GM12878 (cell line): Measurements from ENCODE around the gene COPE.

Source experiments
- CEBPB ChIP-seq, 2 experiments: fragments of 150-350 bp in 1 of 2; IDR thresholded peaks; 2 replicates each; pipeline ENCODE4 v1.6.1; 2012 to 2014; ENCODE audit warnings: low read depth in 2 of 2, low read length in 2 of 2, borderline replicate concordance in 1 of 2, inconsistent platforms in 1 of 2
- CTCF ChIP-seq, 3 experiments: IDR thresholded peaks in 2 of 3; conservative IDR thresholded peaks in 1 of 3; 2 replicates each; pipeline ENCODE4 v1.5.1; 2011; ENCODE audit warnings: low read depth in 3 of 3, low read length in 3 of 3, mild to moderate bottlenecking in 3 of 3, control low read depth in 2 of 3, moderate library complexity in 2 of 3, inconsistent platforms in 1 of 3, mixed read lengths in 1 of 3; ENCODE audit not compliant: control insufficient read depth in 2 of 3, insufficient read depth in 1 of 3; ENCODE audit errors: extremely low read depth in 1 of 3
- JUND ChIP-seq: IDR thresholded peaks from 2 replicates; pipeline ENCODE4 v1.6.1; 2012; ENCODE audit warnings: low read depth, mild to moderate bottlenecking, low read length, improper control_type of control experiment, moderate library complexity
- KDM1A ChIP-seq: fragments of 200-600 bp; sonication (generic); IDR thresholded peaks from 2 replicates; pipeline ENCODE4 v1.6.1; 2016; ENCODE audit warnings: borderline replicate concordance
- POLR2A ChIP-seq: IDR thresholded peaks from 2 replicates; pipeline ENCODE4 v1.6.1; 2011; ENCODE audit warnings: low read depth, mild to moderate bottlenecking, low read length
- ZNF24 ChIP-seq: fragments of 450-650 bp; IDR thresholded peaks from 2 replicates; pipeline ENCODE4 v1.6.1; 2017; ENCODE audit warnings: antibody characterized with exemption, mild to moderate bottlenecking
- ZNF384 ChIP-seq: IDR thresholded peaks from 2 replicates; pipeline ENCODE4 v1.6.1; 2012; ENCODE audit warnings: low read depth, mild to moderate bottlenecking, low read length, improper control_type of control experiment, borderline replicate concordance
- TF ChIP-seq, protein P1 (sequence below): IDR thresholded peaks from 2 replicates; pipeline ENCODE4 v1.6.1; 2011; ENCODE audit warnings: low read depth, low read length, improper control_type of control experiment, borderline replicate concordance
- TF ChIP-seq, protein P2 (sequence below): IDR thresholded peaks from 2 replicates; pipeline ENCODE4 v1.6.1; 2011; ENCODE audit warnings: low read depth, mild to moderate bottlenecking, low read length, moderate library complexity, borderline replicate concordance; ENCODE audit errors: extremely low read depth
- TF ChIP-seq, protein P3 (sequence below): IDR thresholded peaks from 2 replicates; pipeline ENCODE4 v1.6.1; 2012; ENCODE audit warnings: low read depth, low read length, improper control_type of control experiment
- TF ChIP-seq, protein P4 (sequence below): IDR thresholded peaks from 2 replicates; pipeline ENCODE4 v1.6.1; 2012; ENCODE audit warnings: mild to moderate bottlenecking, low read depth, low read length

DNA sequence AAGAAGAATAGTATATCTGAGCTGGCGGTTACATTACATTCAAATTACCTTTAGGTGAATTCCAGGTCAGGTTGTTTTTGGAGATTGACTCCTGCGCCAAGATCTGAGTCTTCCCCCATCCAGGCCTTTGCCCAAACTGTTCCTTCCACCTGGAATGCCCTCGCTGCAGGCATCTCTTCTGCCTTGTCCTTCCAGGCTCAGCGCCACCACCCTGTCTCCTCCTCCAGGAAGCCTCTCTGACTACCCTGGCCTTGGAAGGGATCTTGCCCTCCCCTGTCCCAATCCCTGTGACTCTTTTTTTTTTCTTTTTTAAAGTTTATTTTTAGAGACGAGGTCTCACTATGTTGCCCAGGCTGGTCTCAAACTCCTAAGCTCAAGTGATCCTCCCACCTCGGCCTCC lies 23.5 kb upstream of the COPE start:
- TF ChIP-seq CTCF (IDR thresholded peaks at IDR 0.05 in 2 of 3, conservative IDR thresholded peaks at IDR 0.05 in 1 of 3; ENCODE audit: control insufficient read depth in 2 of 3, extremely low read depth in 1 of 3, insufficient read depth in 1 of 3, low read depth in 3 of 3, low read length in 3 of 3) = no peak
- no peak for TF ChIP-seq JUND
- TF ChIP-seq, protein P1, sequence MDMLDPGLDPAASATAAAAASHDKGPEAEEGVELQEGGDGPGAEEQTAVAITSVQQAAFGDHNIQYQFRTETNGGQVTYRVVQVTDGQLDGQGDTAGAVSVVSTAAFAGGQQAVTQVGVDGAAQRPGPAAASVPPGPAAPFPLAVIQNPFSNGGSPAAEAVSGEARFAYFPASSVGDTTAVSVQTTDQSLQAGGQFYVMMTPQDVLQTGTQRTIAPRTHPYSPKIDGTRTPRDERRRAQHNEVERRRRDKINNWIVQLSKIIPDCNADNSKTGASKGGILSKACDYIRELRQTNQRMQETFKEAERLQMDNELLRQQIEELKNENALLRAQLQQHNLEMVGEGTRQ = no peak
- TF ChIP-seq, protein P2, sequence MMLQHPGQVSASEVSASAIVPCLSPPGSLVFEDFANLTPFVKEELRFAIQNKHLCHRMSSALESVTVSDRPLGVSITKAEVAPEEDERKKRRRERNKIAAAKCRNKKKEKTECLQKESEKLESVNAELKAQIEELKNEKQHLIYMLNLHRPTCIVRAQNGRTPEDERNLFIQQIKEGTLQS = no peak
- TF ChIP-seq CEBPB (IDR thresholded peaks at IDR 0.05; ENCODE audit: borderline replicate concordance in 1 of 2, low read depth in 2 of 2, low read length in 2 of 2) = no peak
- no peak for TF ChIP-seq POLR2A
- TF ChIP-seq ZNF384 = no peak
- TF ChIP-seq ZNF24 = no peak
- TF ChIP-seq, protein P3, sequence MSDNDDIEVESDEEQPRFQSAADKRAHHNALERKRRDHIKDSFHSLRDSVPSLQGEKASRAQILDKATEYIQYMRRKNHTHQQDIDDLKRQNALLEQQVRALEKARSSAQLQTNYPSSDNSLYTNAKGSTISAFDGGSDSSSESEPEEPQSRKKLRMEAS = no peak
- no peak for TF ChIP-seq KDM1A
- TF ChIP-seq, protein P4, sequence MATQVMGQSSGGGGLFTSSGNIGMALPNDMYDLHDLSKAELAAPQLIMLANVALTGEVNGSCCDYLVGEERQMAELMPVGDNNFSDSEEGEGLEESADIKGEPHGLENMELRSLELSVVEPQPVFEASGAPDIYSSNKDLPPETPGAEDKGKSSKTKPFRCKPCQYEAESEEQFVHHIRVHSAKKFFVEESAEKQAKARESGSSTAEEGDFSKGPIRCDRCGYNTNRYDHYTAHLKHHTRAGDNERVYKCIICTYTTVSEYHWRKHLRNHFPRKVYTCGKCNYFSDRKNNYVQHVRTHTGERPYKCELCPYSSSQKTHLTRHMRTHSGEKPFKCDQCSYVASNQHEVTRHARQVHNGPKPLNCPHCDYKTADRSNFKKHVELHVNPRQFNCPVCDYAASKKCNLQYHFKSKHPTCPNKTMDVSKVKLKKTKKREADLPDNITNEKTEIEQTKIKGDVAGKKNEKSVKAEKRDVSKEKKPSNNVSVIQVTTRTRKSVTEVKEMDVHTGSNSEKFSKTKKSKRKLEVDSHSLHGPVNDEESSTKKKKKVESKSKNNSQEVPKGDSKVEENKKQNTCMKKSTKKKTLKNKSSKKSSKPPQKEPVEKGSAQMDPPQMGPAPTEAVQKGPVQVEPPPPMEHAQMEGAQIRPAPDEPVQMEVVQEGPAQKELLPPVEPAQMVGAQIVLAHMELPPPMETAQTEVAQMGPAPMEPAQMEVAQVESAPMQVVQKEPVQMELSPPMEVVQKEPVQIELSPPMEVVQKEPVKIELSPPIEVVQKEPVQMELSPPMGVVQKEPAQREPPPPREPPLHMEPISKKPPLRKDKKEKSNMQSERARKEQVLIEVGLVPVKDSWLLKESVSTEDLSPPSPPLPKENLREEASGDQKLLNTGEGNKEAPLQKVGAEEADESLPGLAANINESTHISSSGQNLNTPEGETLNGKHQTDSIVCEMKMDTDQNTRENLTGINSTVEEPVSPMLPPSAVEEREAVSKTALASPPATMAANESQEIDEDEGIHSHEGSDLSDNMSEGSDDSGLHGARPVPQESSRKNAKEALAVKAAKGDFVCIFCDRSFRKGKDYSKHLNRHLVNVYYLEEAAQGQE = no peak
